Neural progenitor cell (in vitro differentiated cells): ENCODE results near the gene TWSG1. TPM values are rescaled to one million over a fixed set of nuclear protein-coding genes. Genes with fewer than 3 reads are reported as not detected.

ENCODE experiments used
- DNase-seq: peaks from one replicate; pipeline ENCODE4 v3.0.0-alpha.2; 2016; ENCODE audit warnings: low spot score
- H2AFZ ChIP-seq: fragments of 200-600 bp; sonication (generic); replicated peaks from 2 replicates; pipeline ENCODE4 v1.6.1; 2016; ENCODE audit warnings: antibody characterized with exemption
- H3F3A ChIP-seq: fragments of 200-600 bp; sonication (generic); 2 replicates; pipeline ENCODE4 v1.6.1; 2016; ENCODE audit warnings: antibody characterized with exemption, low read depth
- H3K27ac ChIP-seq: fragments of 200-600 bp; sonication (generic); 2 replicates; pipeline ENCODE4 v1.5.1; 2016; ENCODE audit warnings: mild to moderate bottlenecking
- H3K27me3 ChIP-seq: fragments of 200-600 bp; sonication (generic); 2 replicates; pipeline ENCODE4 v1.6.1; 2016; ENCODE audit warnings: mild to moderate bottlenecking, moderate library complexity
- H3K36me3 ChIP-seq: fragments of 200-600 bp; sonication (generic); 2 replicates; pipeline ENCODE4 v1.5.1; 2016
- H3K4me1 ChIP-seq: fragments of 200-600 bp; sonication (generic); 2 replicates; pipeline ENCODE4 v1.6.1; 2016; ENCODE audit warnings: mixed run types
- H3K4me2 ChIP-seq: fragments of 200-600 bp; sonication (generic); 2 replicates; pipeline ENCODE4 v1.6.1; 2016
- H3K4me3 ChIP-seq: fragments of 200-600 bp; sonication (generic); 2 replicates; pipeline ENCODE4 v1.5.1; 2016
- H3K79me2 ChIP-seq: fragments of 200-600 bp; sonication (generic); 2 replicates; pipeline ENCODE4 v1.6.1; 2016; ENCODE audit warnings: low read depth
- H3K9ac ChIP-seq: fragments of 200-600 bp; sonication (generic); 2 replicates; pipeline ENCODE4 v1.6.1; 2016
- H3K9me3 ChIP-seq: fragments of 200-600 bp; sonication (generic); 2 replicates; pipeline ENCODE4 v1.5.1; 2016; ENCODE audit warnings: low read depth
- H4K20me1 ChIP-seq: fragments of 200-600 bp; sonication (generic); 2 replicates; pipeline ENCODE4 v1.6.1; 2016; ENCODE audit warnings: low read depth
- H3K27ac Mint-ChIP-seq: 3 replicates; pipeline ENCODE4 v1.8.0; 2021; ENCODE audit warnings: mixed read lengths
- H3K27me3 Mint-ChIP-seq: 2 replicates; pipeline ENCODE4 v1.8.0; 2022; ENCODE audit warnings: low read depth, mild to moderate bottlenecking, inconsistent platforms, moderate library complexity, mixed read lengths; ENCODE audit not compliant: insufficient read depth
- H3K36me3 Mint-ChIP-seq: 3 replicates; pipeline ENCODE4 v1.8.0; 2021; ENCODE audit warnings: mixed read lengths
- H3K4me1 Mint-ChIP-seq: 3 replicates; pipeline ENCODE4 v1.8.0; 2021; ENCODE audit warnings: mixed read lengths
- H3K4me3 Mint-ChIP-seq: 3 replicates; pipeline ENCODE4 v1.8.0; 2021; ENCODE audit warnings: mild to moderate bottlenecking, moderate library complexity, mixed read lengths
- H3K9me3 Mint-ChIP-seq: 3 replicates; pipeline ENCODE4 v1.8.0; 2020; ENCODE audit warnings: mixed read lengths
- CTCF ChIP-seq: fragments of 200-600 bp; sonication (generic); IDR thresholded peaks from 2 replicates; pipeline ENCODE4 v1.5.1; 2017; ENCODE audit warnings: antibody characterized with exemption, mild to moderate bottlenecking
- EZH2 ChIP-seq: fragments of 200-600 bp; sonication (generic); IDR thresholded peaks from 2 replicates; pipeline ENCODE4 v1.6.1; 2017; ENCODE audit warnings: antibody characterized with exemption, mild to moderate bottlenecking, moderate library complexity
- EZH2phosphoT487 ChIP-seq: fragments of 200-600 bp; sonication (generic); IDR thresholded peaks from 2 replicates; pipeline ENCODE4 v1.6.1; 2017; ENCODE audit warnings: antibody characterized with exemption
- total RNA-seq: library from RNA; depleted of rRNA; stranded (reverse); fragments of >200 nt; gene quantifications from 2 replicates; pipeline ENCODE4 v1.2.3, GENCODE V29; 2015; ENCODE audit warnings: low replicate concordance

TWSG1 gene
- total RNA-seq, 1 donor from 2014 or later: 87.9 TPM

GRCh38 chr18:9325716-9326115, 8.9 kb upstream of the TWSG1 start:
- Mint-ChIP-seq H3K27me3 (peaks cover 2% of the 10 kb centered on the region), H3K27ac (no peak overlapping the region), H3K36me3 (peaks cover 3% of the 10 kb centered on the region), H3K4me3 (no peak overlapping the region), H3K4me1 (peaks cover 3% of the 10 kb centered on the region), H3K9me3 (peaks cover 12% of the 10 kb centered on the region)
- no peak overlapping the region for H3K4me3 ChIP-seq
- H3K79me2 ChIP-seq: no peaks in the 10 kb centered on the region
- no peaks in the 10 kb centered on the region for H4K20me1 ChIP-seq
- no peak overlapping the region for H3K27ac ChIP-seq
- no peaks in the 10 kb centered on the region for H3K4me1 ChIP-seq
- no peak overlapping the region for H3K4me2 ChIP-seq
- TF ChIP-seq EZH2: no peak
- TF ChIP-seq CTCF: no peak
- TF ChIP-seq EZH2phosphoT487: no peak
- H3K27me3 ChIP-seq: no peaks in the 10 kb centered on the region
- no peak overlapping the region for H2AFZ ChIP-seq
- peaks cover 1% of the 10 kb centered on the region for H3F3A ChIP-seq
- H3K9ac ChIP-seq: no peak overlapping the region
- H3K9me3 ChIP-seq: no peaks in the 10 kb centered on the region
- DNase-seq: no peak
- H3K36me3 ChIP-seq: no peaks in the 10 kb centered on the region

- DNase-seq: no peak
- Mint-ChIP-seq H3K4me3 (no peak overlapping the region), H3K9me3 (peaks cover 18% of the 10 kb centered on the region), H3K27me3 (peaks cover 5% of the 10 kb centered on the region), H3K27ac (no peak overlapping the region), H3K4me1 (peaks cover 3% of the 10 kb centered on the region), H3K36me3 (peaks cover 5% of the 10 kb centered on the region)
- no peak overlapping the region for H3K4me2 ChIP-seq
- H3K9me3 ChIP-seq: no peaks in the 10 kb centered on the region
- TF ChIP-seq EZH2 (no peak), CTCF (no peak), EZH2phosphoT487 (no peak)
- no peak overlapping the region for H3K9ac ChIP-seq
- peaks cover 14% of the 10 kb centered on the region for H3K27me3 ChIP-seq
- peaks cover 10% of the 10 kb centered on the region for H3F3A ChIP-seq
- no peaks in the 10 kb centered on the region for H4K20me1 ChIP-seq
- H3K4me1 ChIP-seq: no peaks in the 10 kb centered on the region
- H3K79me2 ChIP-seq: no peaks in the 10 kb centered on the region
- H3K4me3 ChIP-seq: no peak overlapping the region
- H3K27ac ChIP-seq: no peak overlapping the region
- no peak overlapping the region for H2AFZ ChIP-seq
- no peaks in the 10 kb centered on the region for H3K36me3 ChIP-seq
Measured at GRCh38 chr18:9328776-9329175, 5.8 kb upstream of the TWSG1 start.

- Mint-ChIP-seq H3K27ac (no peak overlapping the region), H3K4me1 (peaks cover 7% of the 10 kb centered on the region), H3K36me3 (peaks cover 5% of the 10 kb centered on the region), H3K9me3 (peaks cover 18% of the 10 kb centered on the region), H3K27me3 (peaks cover 5% of the 10 kb centered on the region), H3K4me3 (no peak overlapping the region)
- H3K79me2 ChIP-seq: no peaks in the 10 kb centered on the region
- H3K27ac ChIP-seq: no peak overlapping the region
- H3K36me3 ChIP-seq: no peaks in the 10 kb centered on the region
- H3K4me1 ChIP-seq: no peaks in the 10 kb centered on the region
- H4K20me1 ChIP-seq: no peaks in the 10 kb centered on the region
- TF ChIP-seq CTCF (no peak), EZH2phosphoT487 (no peak), EZH2 (no peak)
- DNase-seq: no peak
- H3K9me3 ChIP-seq: no peaks in the 10 kb centered on the region
- H3K27me3 ChIP-seq: peaks cover 14% of the 10 kb centered on the region
- peaks cover 15% of the 10 kb centered on the region for H3F3A ChIP-seq
- no peak overlapping the region for H2AFZ ChIP-seq
- no peak overlapping the region for H3K9ac ChIP-seq
- no peak overlapping the region for H3K4me3 ChIP-seq
- H3K4me2 ChIP-seq: no peak overlapping the region
Measured at GRCh38 chr18:9329471-9329870, 5.1 kb upstream of the TWSG1 start.
